ENCODE results near the gene GRB10.

Gene GRB10

GRCh38 chr7:50766106-50766848 lies 16.4 kb downstream of the GRB10 start:
- Histone ChIP-seq H3K36me3 (ENCODE audit: control insufficient read depth, insufficient read depth, low read length) (no peaks in the 10 kb centered on the region), H3K4me3 (replicated peaks; ENCODE audit: low read depth, low read length) (no peak overlapping the region), H3K27me3 (replicated peaks; ENCODE audit: control insufficient read depth, insufficient read depth, low read length) (peaks cover 2% of the 10 kb centered on the region)
- TF ChIP-seq, protein P1, sequence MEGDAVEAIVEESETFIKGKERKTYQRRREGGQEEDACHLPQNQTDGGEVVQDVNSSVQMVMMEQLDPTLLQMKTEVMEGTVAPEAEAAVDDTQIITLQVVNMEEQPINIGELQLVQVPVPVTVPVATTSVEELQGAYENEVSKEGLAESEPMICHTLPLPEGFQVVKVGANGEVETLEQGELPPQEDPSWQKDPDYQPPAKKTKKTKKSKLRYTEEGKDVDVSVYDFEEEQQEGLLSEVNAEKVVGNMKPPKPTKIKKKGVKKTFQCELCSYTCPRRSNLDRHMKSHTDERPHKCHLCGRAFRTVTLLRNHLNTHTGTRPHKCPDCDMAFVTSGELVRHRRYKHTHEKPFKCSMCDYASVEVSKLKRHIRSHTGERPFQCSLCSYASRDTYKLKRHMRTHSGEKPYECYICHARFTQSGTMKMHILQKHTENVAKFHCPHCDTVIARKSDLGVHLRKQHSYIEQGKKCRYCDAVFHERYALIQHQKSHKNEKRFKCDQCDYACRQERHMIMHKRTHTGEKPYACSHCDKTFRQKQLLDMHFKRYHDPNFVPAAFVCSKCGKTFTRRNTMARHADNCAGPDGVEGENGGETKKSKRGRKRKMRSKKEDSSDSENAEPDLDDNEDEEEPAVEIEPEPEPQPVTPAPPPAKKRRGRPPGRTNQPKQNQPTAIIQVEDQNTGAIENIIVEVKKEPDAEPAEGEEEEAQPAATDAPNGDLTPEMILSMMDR (IDR thresholded peaks at IDR 0.05; ENCODE audit: insufficient read depth, low read length, poor library complexity, severe bottlenecking), result no peak
- no peak for DNase-seq (ENCODE audit: extremely low read depth, insufficient read length)

GRCh38 chr7:50762337-50762736 lies 20.4 kb downstream of the GRB10 start:
- Histone ChIP-seq H3K27me3 (replicated peaks; ENCODE audit: control insufficient read depth, insufficient read depth, low read length) (peaks cover 2% of the 10 kb centered on the region), H3K4me3 (replicated peaks; ENCODE audit: low read depth, low read length) (no peak overlapping the region), H3K36me3 (ENCODE audit: control insufficient read depth, insufficient read depth, low read length) (no peaks in the 10 kb centered on the region)
- TF ChIP-seq, protein P1 (IDR thresholded peaks at IDR 0.05; ENCODE audit: insufficient read depth, low read length, poor library complexity, severe bottlenecking), result no peak
- DNase-seq (ENCODE audit: extremely low read depth, insufficient read length), result no peak

- no peaks in the 10 kb centered on the region for H3K36me3 ChIP-seq (ENCODE audit: control insufficient read depth, insufficient read depth, low read length)
- peaks cover 2% of the 10 kb centered on the region for H3K27me3 ChIP-seq (replicated peaks; ENCODE audit: control insufficient read depth, insufficient read depth, low read length)
- H3K4me3 ChIP-seq (replicated peaks; ENCODE audit: low read depth, low read length), result no peak overlapping the region
- DNase-seq (ENCODE audit: extremely low read depth, insufficient read length), result no peak
- TF ChIP-seq, protein P1 (IDR thresholded peaks at IDR 0.05; ENCODE audit: insufficient read depth, low read length, poor library complexity, severe bottlenecking), result no peak
Measured at GRCh38 chr7:50761713-50762112, 21.0 kb downstream of the GRB10 start.

GRCh38 chr7:50757703-50758390 lies 24.8 kb downstream of the GRB10 start:
- H3K4me3 ChIP-seq (replicated peaks; ENCODE audit: low read depth, low read length), result no peak overlapping the region
- TF ChIP-seq, protein P1 (IDR thresholded peaks at IDR 0.05; ENCODE audit: insufficient read depth, low read length, poor library complexity, severe bottlenecking), result no peak
- DNase-seq (ENCODE audit: extremely low read depth, insufficient read length), result no peak

DNA sequence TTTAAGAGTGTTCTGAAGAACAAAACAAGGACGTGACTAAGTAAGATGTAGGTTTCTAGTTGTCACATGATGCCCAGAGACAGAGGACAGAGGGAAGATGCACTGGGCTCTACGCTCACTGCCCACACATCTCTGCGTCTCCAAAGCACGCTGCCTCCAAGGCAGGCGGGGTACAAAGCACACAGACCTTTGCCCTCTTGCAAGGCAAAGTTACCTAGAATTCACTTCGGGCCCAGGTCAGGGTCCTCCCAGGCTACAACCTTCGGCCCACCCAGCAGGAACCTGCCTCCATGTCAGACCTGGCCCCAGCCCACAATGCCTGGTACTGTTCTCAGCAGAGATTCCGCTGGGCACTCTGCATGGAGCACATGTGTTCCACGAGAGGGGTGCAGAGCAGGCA lies 26.5 kb downstream of the GRB10 start:
- no peak for DNase-seq (ENCODE audit: extremely low read depth, insufficient read length)
- H3K27me3 ChIP-seq (replicated peaks; ENCODE audit: control insufficient read depth, insufficient read depth, low read length), result peaks cover 2% of the 10 kb centered on the region; the same call in 1 of the 2 replicates
- no peaks in the 10 kb centered on the region for H3K36me3 ChIP-seq (ENCODE audit: control insufficient read depth, insufficient read depth, low read length)
- no peak overlapping the region for H3K4me3 ChIP-seq (replicated peaks; ENCODE audit: low read depth, low read length)
- TF ChIP-seq, protein P1 (IDR thresholded peaks at IDR 0.05; ENCODE audit: insufficient read depth, low read length, poor library complexity, severe bottlenecking), result no peak

More at GRCh38 chr7:50757703-50758390, 24.8 kb downstream of the GRB10 start:
- H3K27me3 ChIP-seq (replicated peaks; ENCODE audit: control insufficient read depth, insufficient read depth, low read length), result peaks cover 2% of the 10 kb centered on the region; the same call in 1 of the 2 replicates
- H3K36me3 ChIP-seq (ENCODE audit: control insufficient read depth, insufficient read depth, low read length), result no peaks in the 10 kb centered on the region

Measured in GM06990 (cell line).